Stimulated activated CD8-positive, alpha-beta memory T cell treated with anti-CD3 and anti-CD28 coated beads, Interleukin-7, amount 100 ng/mL, for 4 hours (primary cell): ENCODE measurements around the gene DLG2.

ENCODE experiments used
- DNase-seq, 2 donors: peaks; one replicate each; pipeline ENCODE4 v3.0.0-alpha.2; 2020; ENCODE audit warnings: low read depth in 2 of 2

The DLG2 gene

DNA sequence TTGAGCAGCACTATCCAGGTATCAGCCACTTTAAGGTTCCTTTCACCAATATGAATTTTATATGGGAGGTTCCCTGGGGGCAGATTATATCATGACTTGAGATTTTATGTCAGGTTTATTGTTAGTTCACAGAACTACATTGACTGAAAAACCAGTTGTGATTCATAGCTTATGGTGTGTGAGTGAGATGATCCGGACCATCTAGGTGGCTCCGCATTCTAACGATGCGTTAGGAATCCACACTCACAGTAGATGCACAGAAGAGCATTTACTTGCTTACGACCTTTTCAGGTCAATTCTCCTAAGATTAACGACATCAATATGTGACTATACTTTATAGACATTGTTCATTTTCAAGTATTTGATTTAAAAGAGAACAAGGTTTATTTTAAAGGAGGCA, 1356.7 kb downstream of the DLG2 start:
- no peak for DNase-seq

DNA sequence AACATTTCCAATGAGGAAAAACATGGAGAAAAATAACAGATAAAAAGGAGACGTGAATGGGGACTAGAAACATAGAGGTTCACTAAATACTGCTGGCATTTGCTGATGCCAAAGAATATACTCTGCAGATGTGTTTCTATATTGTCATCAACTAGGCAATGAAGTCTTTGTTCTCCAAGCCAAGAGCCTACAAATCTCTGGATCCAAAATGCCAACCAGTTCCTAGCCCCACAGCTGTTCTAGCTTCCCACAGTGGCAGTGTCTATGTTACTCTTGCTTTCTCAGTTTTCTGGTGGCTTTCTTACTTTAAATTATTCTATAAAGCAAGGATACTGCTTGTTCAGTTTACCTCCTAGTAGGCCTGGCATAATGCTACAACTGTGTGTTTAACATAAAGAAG, 1363.1 kb downstream of the DLG2 start:
- no peak for DNase-seq

DNA sequence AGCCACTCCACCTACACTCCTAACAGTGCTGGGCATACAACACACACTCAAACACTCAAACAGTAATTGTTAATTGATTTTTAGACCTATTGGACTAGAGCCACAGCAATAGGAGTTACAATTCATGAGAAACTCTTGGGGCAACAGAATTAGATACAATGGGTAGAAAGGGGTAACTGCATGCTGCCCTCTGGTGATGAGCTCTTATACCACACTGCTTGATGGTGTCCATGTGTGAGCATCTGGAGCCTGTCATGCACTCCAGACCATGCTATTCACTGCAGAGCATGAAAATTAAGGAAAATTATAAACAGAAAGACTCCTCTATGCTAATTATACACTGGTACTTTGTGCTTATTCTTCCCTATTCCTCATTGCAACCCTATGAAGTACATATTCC, 1365.4 kb downstream of the DLG2 start:
- DNase-seq, result no peak

DNA sequence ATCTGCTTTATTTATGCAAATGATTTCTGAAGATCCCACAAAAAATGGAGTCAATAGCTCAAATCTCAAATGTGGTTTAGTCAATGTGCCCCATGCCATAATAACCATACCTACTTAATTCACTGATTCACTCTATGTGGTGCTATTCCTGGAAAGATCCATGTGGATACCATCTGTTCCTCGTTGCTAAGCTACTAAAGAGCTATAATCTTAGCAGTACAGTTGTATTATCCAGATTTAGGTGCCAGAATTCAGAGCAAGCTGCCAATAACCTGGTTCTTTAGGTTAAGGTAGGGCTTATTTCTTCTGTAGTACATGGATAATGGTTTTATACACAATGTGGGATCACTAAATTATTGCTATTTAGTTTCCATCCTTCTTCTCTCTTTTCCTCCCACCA, 1366.3 kb downstream of the DLG2 start:
- DNase-seq, result no peak

DNA sequence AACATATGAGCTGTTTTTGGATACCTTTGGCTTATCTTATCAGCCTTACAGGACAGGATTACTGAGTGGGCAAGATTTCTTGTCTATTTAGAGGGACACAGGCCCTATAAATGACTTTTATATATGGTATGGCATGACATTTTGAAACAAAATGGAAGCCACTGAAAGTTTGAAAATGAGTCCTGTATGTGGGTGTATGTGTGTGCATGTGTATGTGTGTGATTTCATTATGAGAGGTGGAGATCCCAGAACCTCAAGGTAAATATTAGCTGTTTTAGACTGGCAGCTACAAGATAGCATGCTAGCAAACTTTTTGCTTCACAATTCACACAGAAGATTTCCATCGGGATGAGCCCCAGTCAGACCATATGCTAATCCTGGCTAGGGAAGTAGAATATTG, 1370.5 kb downstream of the DLG2 start:
- no peak for DNase-seq

DNA sequence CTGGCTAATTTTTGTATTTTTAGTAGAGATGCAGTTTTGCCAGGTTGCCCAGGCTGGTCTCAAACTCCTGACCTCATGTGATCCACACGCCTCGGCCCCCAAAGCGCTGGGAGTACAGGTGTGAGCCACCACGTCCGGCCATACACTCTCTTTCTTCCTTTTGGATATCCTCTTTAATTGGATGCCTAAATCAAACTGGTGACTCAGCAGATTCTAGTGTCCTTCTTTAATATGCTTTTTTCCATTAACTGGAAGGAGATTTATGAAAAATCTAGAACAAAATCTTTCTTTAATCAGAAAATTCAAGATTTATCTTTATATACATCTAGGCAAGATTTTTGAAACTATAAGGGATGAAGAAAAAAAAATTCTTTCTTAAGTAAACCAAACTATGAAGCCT, 1371.7 kb downstream of the DLG2 start:
- DNase-seq, result no peak

DNA sequence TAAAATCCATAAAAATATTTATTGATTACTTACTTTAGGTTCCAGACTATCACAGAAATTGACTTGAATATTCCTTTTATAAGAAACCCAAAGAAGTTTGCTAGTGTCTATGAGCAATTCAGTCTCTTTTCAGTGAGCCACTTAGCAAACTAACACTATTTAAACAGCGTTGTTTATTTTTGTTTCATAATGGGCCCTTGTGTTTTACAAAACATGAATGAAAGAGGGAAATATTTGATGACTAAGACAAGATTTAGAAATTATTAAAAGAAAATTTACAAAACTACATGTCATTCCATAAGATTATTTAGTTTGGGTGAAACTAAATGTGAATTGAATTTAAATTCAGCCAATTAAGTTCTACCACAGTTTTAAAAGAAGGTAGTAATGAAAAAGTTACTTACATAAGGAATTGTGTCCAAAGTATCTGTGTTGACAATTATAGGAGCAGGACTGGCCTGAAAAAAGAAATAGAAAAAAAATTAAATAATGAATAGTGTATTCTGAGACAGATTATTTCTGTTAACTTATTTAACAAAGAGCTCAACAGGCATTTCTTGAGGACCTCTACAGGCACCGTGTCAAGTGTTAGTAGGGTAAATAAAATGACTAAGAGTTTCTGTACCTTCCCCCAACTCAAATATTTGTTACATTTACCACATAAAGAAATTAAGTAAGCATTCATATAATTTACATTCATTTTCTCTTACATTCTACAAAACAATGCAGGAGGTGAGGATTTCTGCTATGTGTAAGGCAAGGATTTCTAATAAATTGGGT, 1376.1 kb downstream of the DLG2 start:
- DNase-seq, result no peak

DNA sequence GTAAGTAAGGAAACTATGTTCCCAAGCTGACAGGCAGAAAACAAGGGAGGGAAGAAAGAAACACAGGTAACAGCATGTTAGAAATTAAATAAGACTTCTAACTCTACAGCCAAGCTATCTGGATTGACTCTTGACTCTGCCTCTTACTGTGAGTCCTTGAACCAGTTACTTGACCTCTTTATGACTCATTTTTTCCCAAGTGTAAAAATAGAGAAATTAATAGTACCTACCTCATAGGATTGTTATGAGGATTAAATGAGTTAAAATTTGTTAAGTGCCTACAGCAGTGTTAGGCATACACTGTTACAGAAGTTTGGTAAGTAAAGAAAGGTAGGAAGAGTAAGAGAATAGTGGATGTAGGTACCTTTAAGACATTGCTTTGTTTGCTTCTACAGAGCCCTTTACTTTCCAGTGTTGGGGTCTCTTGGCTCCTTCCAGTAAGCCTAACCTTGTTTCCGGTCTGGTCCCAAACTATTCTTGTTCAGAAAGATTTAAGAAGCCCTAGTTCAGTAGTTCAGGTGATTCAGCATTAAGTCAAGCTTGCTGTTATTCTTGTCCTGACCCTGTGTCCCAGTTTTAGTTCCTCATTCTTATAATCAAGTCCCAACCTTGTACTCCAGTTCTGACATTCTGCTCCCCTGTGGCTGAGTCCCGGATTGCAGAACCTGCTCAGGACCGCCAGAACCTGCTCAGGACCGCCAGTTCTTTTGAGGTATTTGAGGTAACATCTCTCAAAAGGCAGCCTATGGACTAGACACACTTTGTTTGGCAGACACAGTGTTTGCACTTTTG, 1377.6 kb downstream of the DLG2 start:
- no peak for DNase-seq

DNA sequence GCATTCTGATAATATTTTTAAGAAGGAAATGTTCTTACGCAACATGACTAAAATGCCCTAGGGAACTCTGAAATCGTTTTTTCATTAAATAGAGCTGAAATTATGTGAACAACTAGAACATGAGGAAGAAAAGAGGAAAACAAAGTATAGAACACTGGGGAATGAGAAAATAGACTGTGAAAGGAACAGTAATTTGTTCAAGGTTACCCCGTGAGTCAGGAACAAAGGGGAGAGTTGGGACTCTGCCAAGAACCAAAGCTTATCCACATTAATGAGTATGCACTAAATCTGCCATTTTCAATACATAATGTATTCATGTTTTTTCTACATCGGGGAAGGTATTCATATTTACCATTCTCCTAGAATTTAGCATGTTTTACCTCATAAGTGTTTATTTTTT, 1379.2 kb downstream of the DLG2 start:
- DNase-seq, result no peak

DNA sequence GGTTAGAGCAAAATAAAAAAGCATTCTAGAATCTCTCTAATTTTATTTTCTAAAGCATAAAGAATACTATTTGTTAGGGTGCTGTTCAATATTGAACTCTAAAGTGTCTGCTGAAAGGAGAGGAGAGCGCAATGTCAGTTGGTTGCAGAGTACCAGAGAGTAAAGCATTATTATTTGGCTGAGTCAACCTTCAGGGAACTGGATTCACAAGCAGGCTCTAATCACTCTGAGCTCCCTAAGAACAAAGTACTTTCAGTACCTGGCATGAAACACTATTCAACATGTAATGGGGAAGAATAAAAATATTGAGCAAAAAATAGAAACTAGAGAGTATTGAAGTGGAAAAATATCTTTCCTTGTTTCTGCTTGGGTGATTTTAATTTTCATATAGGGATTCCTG, 1380.0 kb downstream of the DLG2 start:
- DNase-seq, result no peak

DNA sequence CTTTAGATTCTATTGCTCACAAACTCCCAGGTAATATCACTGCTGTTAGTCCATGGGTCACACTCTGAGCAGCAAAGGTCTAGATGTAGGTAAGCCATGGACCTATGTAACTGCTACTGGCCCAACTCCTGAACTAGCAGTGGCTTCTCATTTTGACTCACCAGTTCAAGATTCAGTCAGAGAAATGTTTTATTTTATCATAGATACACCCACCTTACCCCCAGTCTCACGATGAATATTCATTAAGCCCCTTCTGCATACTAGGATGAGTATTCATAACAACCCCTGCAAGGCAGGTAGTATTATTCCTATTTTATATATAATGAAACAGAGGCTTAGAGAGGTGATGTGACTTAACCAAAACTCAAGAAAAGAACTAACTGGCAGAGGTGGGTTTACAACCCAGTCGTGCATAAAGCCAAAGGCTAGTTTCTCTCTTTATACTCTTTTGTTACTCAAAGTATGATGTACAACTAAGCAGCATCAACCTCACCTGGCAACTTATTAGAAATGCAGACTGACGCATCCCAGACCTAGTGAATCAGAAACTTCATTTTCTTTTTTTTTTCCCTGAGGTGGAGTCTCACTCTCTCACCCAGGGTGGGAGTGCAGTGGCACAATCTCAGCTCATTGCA, 1383.4 kb downstream of the DLG2 start:
- no peak for DNase-seq

DNA sequence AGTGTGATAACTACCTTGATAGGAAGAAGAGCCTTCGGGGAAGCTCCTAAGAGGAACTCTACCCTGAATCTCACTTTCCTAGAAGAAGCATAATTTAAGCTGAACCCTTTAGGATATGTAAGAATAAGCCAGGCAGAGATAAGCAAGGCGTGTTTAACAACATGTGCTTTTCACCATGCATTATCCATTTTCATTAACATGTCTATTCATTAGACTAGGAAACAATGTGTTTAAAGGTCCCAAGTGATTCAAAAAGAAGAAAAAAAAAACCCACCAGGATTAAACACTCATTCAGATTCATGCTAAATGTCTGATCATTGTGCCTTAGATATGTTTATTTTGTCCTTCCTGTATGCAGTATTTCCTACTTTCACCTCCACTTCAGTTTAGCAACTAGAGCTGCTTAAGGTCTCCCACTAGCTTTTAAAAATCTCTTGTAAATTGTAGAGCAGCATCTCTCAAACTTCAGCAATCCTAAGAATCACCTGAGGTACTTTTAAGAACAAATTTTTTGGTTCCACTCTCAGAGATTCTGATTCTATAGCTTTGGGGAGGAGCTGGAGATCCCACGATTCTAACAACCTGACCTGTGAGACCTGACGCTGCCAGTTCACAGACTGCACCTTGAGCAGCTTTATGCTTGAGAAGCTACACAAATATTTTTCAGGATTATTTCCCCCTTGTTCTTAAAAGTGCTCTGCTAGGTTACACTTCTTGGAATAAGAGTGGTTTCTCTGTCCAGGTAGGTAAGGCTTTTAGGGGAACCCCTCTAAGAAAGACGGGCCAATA, 1385.6 kb downstream of the DLG2 start:
- DNase-seq, result no peak

DNA sequence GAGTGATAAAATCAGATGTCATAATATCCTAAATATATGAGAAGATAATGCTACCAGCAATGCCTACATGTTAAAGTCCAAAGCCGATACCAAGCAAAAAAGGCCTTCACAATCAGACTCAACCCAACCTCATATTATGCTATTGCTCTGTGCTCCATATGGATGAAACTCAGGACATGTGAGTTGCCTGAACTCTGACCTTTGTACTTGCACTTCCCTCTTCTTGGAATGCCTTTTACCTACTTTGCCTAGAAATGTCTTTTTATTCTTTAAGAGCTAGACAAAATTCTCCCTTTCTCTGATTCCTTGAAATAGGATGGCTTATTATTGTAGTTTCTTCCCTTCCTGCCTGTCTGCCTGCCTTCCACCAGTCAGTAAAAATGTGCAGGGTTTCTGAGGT, 1386.3 kb downstream of the DLG2 start:
- DNase-seq, result no peak

DNA sequence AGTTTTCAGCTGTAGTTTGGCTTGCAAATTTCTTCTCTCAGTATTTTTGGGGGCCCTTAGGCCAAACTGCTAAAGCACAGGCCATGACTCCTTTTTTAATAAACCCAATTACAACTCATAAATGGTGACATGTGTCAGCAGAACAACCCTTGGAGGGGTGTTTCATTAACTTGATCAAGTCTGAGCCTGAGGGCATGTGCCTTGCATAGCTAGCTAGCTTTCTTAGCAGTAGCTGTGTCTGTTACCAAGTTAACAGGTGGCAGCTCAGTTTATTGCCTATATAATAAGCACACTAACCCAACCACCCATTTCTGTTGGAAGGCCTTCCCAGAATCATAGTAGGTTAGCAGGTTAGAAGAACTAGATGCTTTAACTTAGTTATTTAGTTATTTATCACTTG, 1390.7 kb downstream of the DLG2 start:
- DNase-seq, result no peak

DNA sequence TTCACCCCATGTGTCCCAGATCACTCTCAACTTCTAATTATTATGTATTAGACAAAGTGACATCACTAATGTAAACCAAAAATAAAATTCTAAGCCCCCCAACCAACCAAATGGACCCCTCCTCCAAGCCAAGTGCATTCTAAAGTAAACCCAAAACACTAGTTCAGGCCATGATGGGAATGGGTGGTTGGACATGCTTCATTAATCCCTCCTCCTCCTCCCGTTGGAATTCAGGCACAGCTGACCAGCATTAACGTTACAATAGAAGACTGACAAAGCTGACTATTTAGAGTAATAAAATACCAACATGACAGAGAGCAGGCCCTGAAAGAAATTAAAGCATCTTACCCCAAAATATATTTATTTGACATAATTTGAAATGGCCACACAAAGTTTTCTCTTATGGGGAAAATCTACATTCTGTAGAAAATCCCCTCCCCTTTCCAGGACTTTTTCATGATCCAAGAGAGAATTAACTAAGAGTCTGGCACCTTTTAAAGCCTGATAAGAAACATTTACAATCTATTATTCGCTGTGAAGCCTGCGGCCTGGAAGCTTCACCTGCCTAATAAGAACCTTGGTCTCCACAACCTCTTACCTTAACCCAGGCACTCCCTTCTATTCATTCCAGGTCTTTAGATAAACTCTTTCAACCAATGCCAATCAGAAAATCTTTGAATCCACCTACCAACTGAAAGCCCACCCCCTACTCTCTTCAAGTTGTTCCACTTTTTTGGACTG, 1392.5 kb downstream of the DLG2 start:
- no peak for DNase-seq

DNA sequence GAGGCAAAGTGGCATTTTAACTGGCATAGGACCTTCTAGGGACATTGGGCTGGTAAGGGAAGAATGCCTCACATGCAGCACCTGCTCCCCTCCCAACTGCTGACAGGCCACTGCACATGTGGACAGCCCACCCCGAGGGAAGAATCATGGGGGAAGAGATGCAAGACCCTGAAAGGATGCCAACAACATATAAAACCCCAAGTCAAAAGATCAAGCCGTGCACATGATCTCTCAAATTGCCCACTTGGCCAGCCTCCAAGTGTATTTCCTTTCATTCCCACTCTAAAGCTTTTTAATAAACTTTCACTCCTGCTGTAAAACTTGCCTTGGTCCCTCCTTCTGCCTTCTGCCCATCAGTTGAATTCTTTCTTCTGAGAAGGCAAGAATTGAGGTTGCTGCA, 1393.1 kb downstream of the DLG2 start:
- DNase-seq, result no peak

DNA sequence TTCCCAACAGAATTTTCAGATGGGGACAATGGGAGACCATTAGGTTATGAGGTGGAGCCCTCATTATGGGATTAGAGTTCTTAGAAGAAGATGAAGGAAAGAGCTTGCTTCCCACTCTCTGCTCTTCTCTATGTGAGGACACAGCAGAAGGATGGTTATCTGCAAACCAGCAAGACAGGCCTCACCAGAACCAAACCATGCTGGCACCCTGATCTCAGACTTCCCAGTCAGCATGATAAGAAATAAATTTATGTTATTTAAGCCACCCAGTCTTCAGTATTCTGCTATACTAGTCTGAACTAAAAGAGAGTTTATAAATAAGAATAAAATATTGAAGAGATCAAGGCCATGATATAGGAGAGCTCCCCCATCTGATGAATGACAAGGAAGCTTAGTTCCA, 1394.6 kb downstream of the DLG2 start:
- DNase-seq, result no peak

DNA sequence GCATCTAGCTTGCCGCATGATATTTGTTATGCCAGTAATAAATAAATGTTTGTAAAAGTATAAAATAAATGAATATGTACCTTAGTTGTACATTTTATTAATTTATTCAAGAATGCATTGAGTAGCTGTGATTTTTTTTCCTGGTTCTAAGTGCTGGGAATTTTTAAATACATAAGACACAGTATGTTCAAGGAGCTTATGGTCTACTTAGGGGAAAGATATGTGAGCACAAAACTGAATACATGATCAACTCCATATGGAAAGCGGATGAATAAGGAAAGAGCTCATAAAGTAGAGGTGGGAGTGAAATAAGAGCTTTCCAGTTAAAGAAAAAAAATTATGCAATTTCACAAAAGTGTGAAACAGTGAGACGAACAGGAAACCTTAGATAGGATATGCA, 1396.7 kb downstream of the DLG2 start:
- DNase-seq, result no peak

DNA sequence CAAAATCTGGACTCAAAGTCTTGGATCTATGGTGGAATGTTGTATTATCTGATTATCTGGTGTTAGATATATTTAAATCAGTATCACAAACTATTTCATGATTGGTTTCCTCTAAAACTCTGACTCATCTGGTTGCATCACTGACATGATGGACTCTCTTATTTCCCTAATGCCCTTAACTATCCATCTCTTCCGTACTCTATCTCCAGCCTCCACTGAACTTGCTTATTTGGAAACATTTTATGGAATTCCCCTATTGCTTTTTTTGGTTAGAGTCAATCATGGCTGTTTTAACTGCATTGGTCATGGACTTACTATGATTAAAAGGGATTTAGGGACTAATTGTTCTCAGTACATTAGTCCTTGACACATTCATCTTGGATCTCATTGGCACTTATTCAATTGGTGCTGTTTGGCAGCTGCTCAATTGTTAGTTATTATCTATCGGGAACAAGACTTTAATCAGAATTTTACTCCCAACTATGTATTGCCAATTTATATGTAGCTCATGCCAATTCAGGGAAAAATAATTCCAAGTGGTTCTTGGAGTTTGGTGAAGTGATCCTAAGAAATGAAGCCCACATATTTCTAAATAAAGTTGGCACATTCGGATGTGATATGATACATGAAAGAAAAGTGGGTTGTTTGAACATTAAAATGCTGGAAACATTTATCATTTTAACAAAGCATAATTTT, 1399.0 kb downstream of the DLG2 start:
- no peak for DNase-seq

DNA sequence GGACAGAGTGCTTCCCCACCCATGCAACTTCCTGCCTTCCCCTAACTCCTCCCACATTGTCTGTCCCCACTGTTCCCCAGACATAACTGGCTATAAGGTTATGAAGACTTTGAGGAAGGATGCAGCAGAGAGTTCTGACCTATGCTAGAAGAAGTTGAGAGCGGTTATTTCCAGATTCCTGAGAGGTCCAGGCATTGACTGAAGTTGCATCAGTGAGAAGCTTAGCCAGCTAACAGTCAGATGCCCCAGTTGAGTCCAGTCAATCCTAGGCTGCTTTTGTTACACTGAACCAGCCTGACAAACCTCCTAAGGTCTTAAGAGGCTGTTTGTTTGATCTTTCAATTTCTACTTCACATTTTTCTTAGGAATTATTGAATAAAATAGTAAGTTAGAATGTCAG, 1403.1 kb downstream of the DLG2 start:
- no peak for DNase-seq

DNA sequence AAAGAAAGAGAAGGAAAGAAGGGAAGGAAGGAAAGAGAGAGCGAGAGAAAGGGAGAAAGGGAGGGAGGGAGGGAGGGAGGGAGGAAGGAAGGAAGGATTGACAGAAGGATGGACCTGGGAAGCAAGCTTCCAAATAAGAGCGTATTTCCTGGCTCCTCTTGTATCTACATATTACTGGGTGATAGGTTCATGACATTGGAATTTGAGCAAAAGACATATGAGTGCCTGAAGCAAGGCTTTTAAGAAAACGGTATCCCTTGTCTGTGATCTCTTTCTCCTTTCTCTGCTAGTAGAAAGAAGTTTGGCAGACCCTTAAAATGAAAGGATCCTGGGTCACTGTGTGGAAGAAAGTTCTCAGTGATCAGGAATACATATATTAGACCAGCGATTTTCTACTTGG, 1408.8 kb downstream of the DLG2 start:
- no peak for DNase-seq
